Activated CD4-positive, alpha-beta T cell treated with anti-CD3 and anti-CD28 coated beads, Interleukin-2, Interleukin-4, amounts not matched to agents 100 ng/mL and 50 ng/mL, durations not matched to agents 16 hours and 8 hours (primary cell): ENCODE results near the gene CREB5.
"Not testable (repeated sequence)": the region's sequence is repeated elsewhere in the genome, so short reads cannot be mapped to it uniquely, and the experiment has no call there.

ENCODE experiments used
- DNase-seq: peaks from one replicate; pipeline ENCODE4 v3.0.0-alpha.2; 2020; ENCODE audit warnings: low spot score

Gene CREB5

GRCh38 chr7:28411876-28412662 lies at the start of gene CREB5:
TSS of gene CREB5 (plus strand) at chr7:28412518. CDS start at chr7:28412915, 397 bp downstream.
- DNase-seq: no peak

- DNase-seq: peak; percentile 1
Observed at GRCh38 chr7:28362812-28363211, 49.5 kb upstream of the CREB5 start.

- DNase-seq: no peak
Observed at GRCh38 chr7:28364082-28364481, 48.2 kb upstream of the CREB5 start.

GRCh38 chr7:28369523-28369922 lies 42.8 kb upstream of the CREB5 start:
- no peak for DNase-seq

GRCh38 chr7:28371846-28372245 lies 40.5 kb upstream of the CREB5 start:
- no peak for DNase-seq

GRCh38 chr7:28373990-28374389 lies 38.3 kb upstream of the CREB5 start:
- no peak for DNase-seq

GRCh38 chr7:28375729-28376128 lies 36.6 kb upstream of the CREB5 start:
- DNase-seq: no peak

- no peak for DNase-seq
Observed at GRCh38 chr7:28376634-28377033, 35.7 kb upstream of the CREB5 start.

GRCh38 chr7:28378574-28379149 lies 33.7 kb upstream of the CREB5 start:
- no peak for DNase-seq

- no peak for DNase-seq
Observed at GRCh38 chr7:28381466-28381865, 30.9 kb upstream of the CREB5 start.

GRCh38 chr7:28382144-28382543 lies 30.2 kb upstream of the CREB5 start:
- no peak for DNase-seq

GRCh38 chr7:28383975-28384374 lies 28.3 kb upstream of the CREB5 start:
- no peak for DNase-seq

- DNase-seq: peak; percentile 51
Observed at GRCh38 chr7:28389504-28390395, 22.6 kb upstream of the CREB5 start.

- no peak for DNase-seq
Observed at GRCh38 chr7:28390426-28390825, 21.9 kb upstream of the CREB5 start.

- no peak for DNase-seq
Observed at GRCh38 chr7:28392289-28392688, 20.0 kb upstream of the CREB5 start.

GRCh38 chr7:28395404-28395803 lies 16.9 kb upstream of the CREB5 start:
- DNase-seq: no peak

GRCh38 chr7:28395831-28396230 lies 16.5 kb upstream of the CREB5 start:
- no peak for DNase-seq

GRCh38 chr7:28397141-28397540 lies 15.2 kb upstream of the CREB5 start:
- no peak for DNase-seq

- DNase-seq: no peak
Observed at GRCh38 chr7:28400838-28401360, 11.4 kb upstream of the CREB5 start.

- not testable (repeated sequence) for DNase-seq
Observed at GRCh38 chr7:28401567-28401966, 10.8 kb upstream of the CREB5 start.

- no peak for DNase-seq
Observed at GRCh38 chr7:28405662-28406061, 6.7 kb upstream of the CREB5 start.

- no peak for DNase-seq
Observed at GRCh38 chr7:28406192-28406591, 6.1 kb upstream of the CREB5 start.

- DNase-seq: no peak
Observed at GRCh38 chr7:28407651-28408050, 4.7 kb upstream of the CREB5 start.
